ENCODE measurements around the gene APOC1. TPM values are rescaled to one million over a fixed set of nuclear protein-coding genes. Genes with fewer than 3 reads are reported as not detected.
A peak's percentile ranks its signal among the peaks of the same experiment; 100 is the strongest.

APOC1 gene
- total and polyA plus RNA-seq, 2 experiments from 2014 or later = 0.49 TPM; not detected in 1

DNA sequence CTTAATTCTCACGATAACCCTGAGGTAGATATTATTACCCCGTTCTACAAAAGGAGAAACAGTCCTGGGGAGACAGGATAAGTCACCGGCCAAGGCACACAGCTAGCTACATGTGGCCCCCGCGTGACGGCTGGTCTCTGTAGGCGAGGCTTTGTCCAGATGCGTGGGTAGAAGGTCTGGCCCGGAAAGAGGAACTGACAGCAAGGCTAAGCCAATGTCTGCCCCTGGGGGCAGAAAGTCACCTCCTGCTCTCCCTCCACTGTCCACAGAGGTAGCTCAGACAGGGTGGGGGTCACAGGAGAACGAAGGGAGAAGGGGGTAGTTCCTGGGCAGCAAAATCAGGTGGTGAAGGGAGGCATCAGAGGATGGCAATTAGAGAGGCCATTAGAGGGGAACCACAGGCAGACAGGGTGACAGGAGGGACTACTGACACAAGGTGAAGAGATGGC lies 29.4 kb downstream of the APOC1 start:
- H2AFZ ChIP-seq = no peak overlapping the region
- in situ Hi-C loops (cut with MboI) = no loop called here
- peak; percentile 69 for DNase-seq

DNA sequence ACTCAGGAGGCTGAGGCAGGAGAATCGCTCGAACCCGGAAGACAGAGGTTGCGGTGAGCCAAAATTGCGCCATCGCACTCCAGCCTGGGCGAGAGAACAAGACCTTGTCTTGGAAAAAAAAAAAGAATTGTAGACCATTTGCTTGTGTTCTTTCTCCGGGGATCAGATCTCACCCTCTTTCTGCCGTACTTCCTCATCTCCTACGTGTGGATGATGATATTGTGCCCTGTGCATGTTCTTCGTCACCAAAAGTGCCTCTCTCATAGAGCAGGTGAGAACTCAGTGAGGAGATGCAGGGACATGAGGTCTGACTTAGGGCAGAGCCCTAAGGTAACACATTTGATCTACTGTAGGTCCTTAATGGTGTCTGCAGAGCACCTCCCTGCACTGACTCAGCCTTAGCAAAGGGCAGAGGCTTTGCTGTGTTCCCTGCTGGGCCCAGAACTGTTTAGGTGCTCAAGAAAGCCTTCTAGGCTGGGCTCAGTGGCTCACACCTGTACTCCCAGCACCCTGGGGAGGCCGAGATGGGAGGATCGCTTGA lies 32.7 kb downstream of the APOC1 start:
- no peak overlapping the region for H2AFZ ChIP-seq
- no peak overlapping the region for H3K4me3 ChIP-seq
- no peak for DNase-seq
- no peaks in the 10 kb centered on the region; the same call in 1 of the 2 replicates for H3F3A ChIP-seq (ENCODE audit: insufficient read depth)
- H3K9me3 ChIP-seq (ENCODE audit: low read depth) = no peaks in the 10 kb centered on the region
- no peak overlapping the region for H3K27ac ChIP-seq
- no peaks in the 10 kb centered on the region for H3K9me2 ChIP-seq (ENCODE audit: insufficient read depth)
- no peaks in the 10 kb centered on the region for H4K20me1 ChIP-seq (ENCODE audit: insufficient read depth)
- H3K9ac ChIP-seq = no peak overlapping the region
- H3K4me2 ChIP-seq (ENCODE audit: unreplicated experiment) = no peak overlapping the region
- H3K79me2 ChIP-seq (ENCODE audit: insufficient read depth) = no peaks in the 10 kb centered on the region
- H3K4me1 ChIP-seq (ENCODE audit: insufficient read depth) = peaks cover 5% of the 10 kb centered on the region; the same call in 1 of the 2 replicates
- in situ Hi-C loops (cut with MboI) = no loop called here
- H3K36me3 ChIP-seq (ENCODE audit: low read depth) = no peaks in the 10 kb centered on the region
- WGBS, 2 experiments (ENCODE audit: low coverage in 1 of 2, low lambda C conversion rate in 2 of 2, missing lambda C conversion rate in 2 of 2) = 92 to 94% methylated on average over 13 of the region's 13 CpGs
- no peak for TF ChIP-seq EZH2phosphoT487 (IDR thresholded peaks at IDR 0.05; ENCODE audit: insufficient read depth, low read depth)
- no peak for TF ChIP-seq EZH2 (IDR thresholded peaks at IDR 0.05; ENCODE audit: insufficient read depth, poor library complexity, severe bottlenecking)
- no peaks in the 10 kb centered on the region for H3K27me3 ChIP-seq (replicated peaks; ENCODE audit: insufficient read depth)

More for the DNA sequence above, 29.4 kb downstream of the APOC1 start:
- Histone ChIP-seq H3K79me2 (ENCODE audit: insufficient read depth) (no peaks in the 10 kb centered on the region), H3K4me3 (no peak overlapping the region), H4K20me1 (ENCODE audit: insufficient read depth) (no peaks in the 10 kb centered on the region), H3K36me3 (ENCODE audit: low read depth) (no peaks in the 10 kb centered on the region), H3K4me1 (ENCODE audit: insufficient read depth) (peaks cover 5% of the 10 kb centered on the region; the same call in 1 of the 2 replicates), H3K27me3 (replicated peaks; ENCODE audit: insufficient read depth) (no peaks in the 10 kb centered on the region), H3K4me2 (ENCODE audit: unreplicated experiment) (no peak overlapping the region), H3K9me3 (ENCODE audit: low read depth) (no peaks in the 10 kb centered on the region), H3K9ac (no peak overlapping the region), H3F3A (ENCODE audit: insufficient read depth) (no peaks in the 10 kb centered on the region), H3K27ac (no peak overlapping the region), H3K9me2 (ENCODE audit: insufficient read depth) (no peaks in the 10 kb centered on the region)
- 44 to 53% methylated on average over 10 of the region's 10 CpGs for WGBS, 2 experiments (ENCODE audit: low coverage in 1 of 2, low lambda C conversion rate in 2 of 2, missing lambda C conversion rate in 2 of 2)
- TF ChIP-seq EZH2 (IDR thresholded peaks at IDR 0.05; ENCODE audit: insufficient read depth, poor library complexity, severe bottlenecking) = no peak
- TF ChIP-seq EZH2phosphoT487 (IDR thresholded peaks at IDR 0.05; ENCODE audit: insufficient read depth, low read depth) = no peak

DNA sequence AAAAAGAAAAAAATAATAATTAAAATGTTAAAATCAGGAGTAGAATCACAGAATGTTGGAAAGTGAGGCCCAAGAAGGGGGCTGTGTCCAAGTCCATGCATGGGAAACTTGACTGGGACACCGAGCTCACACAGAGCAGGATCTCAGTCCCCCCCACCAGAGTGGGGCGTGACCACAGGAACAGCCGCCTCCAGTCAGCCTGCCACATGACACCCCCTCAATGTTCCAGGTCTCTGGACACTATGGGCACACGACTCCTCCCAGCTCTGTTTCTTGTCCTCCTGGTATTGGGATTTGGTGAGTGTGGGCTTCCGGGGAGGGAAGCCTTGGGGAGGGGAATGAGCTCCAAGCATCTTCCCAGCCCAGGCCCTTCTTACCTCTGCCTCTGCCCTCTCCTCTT lies 33.8 kb downstream of the APOC1 start:
- Histone ChIP-seq H3K9me3 (ENCODE audit: low read depth) (no peaks in the 10 kb centered on the region), H3K9ac (no peak overlapping the region), H3K79me2 (ENCODE audit: insufficient read depth) (no peaks in the 10 kb centered on the region), H3K9me2 (ENCODE audit: insufficient read depth) (no peaks in the 10 kb centered on the region), H3K4me3 (no peak overlapping the region), H3K27me3 (replicated peaks; ENCODE audit: insufficient read depth) (no peaks in the 10 kb centered on the region), H4K20me1 (ENCODE audit: insufficient read depth) (no peaks in the 10 kb centered on the region), H3K4me1 (ENCODE audit: insufficient read depth) (peaks cover 5% of the 10 kb centered on the region; the same call in 1 of the 2 replicates), H3F3A (ENCODE audit: insufficient read depth) (no peaks in the 10 kb centered on the region; the same call in 1 of the 2 replicates), H2AFZ (no peak overlapping the region), H3K4me2 (ENCODE audit: unreplicated experiment) (no peak overlapping the region), H3K36me3 (ENCODE audit: low read depth) (no peaks in the 10 kb centered on the region), H3K27ac (no peak overlapping the region)
- in situ Hi-C loops (cut with MboI) = no loop called here
- TF ChIP-seq EZH2phosphoT487 (IDR thresholded peaks at IDR 0.05; ENCODE audit: insufficient read depth, low read depth) (no peak), EZH2 (IDR thresholded peaks at IDR 0.05; ENCODE audit: insufficient read depth, poor library complexity, severe bottlenecking) (no peak)
- WGBS, 2 experiments (ENCODE audit: low coverage in 1 of 2, low lambda C conversion rate in 2 of 2, missing lambda C conversion rate in 2 of 2) = 69 to 84% methylated on average over 5 of the region's 5 CpGs
- no peak for DNase-seq

DNA sequence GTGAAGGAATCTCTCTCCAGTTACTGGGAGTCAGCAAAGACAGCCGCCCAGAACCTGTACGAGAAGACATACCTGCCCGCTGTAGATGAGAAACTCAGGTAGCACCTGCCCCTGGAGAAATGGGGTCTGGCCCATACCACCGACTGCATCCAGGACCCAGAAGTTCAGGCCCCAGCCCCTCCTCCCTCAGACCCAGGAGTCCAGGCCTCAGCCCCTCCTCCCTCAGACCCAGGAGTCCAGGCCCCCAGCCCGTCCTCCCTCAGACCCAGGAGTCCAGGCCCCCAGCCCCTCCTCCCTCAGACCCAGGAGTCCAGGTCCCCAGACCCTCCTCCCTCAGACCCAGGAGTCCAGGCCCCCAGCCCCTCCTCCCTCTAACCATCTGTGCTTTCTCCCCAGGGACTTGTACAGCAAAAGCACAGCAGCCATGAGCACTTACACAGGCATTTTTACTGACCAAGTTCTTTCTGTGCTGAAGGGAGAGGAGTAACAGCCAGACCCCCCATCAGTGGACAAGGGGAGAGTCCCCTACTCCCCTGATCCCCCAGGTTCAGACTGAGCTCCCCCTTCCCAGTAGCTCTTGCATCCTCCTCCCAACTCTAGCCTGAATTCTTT lies 34.5 kb downstream of the APOC1 start:
- peak; percentile 29 for DNase-seq
- Histone ChIP-seq H3K9ac (no peak overlapping the region), H2AFZ (no peak overlapping the region), H4K20me1 (ENCODE audit: insufficient read depth) (no peaks in the 10 kb centered on the region), H3K4me3 (no peak overlapping the region), H3K36me3 (ENCODE audit: low read depth) (no peaks in the 10 kb centered on the region), H3K4me1 (ENCODE audit: insufficient read depth) (peaks cover 2% of the 10 kb centered on the region; the same call in 1 of the 2 replicates), H3K4me2 (ENCODE audit: unreplicated experiment) (no peak overlapping the region), H3K9me3 (ENCODE audit: low read depth) (no peaks in the 10 kb centered on the region), H3K27me3 (replicated peaks; ENCODE audit: insufficient read depth) (no peaks in the 10 kb centered on the region), H3K9me2 (ENCODE audit: insufficient read depth) (no peaks in the 10 kb centered on the region), H3K79me2 (ENCODE audit: insufficient read depth) (peaks cover 5% of the 10 kb centered on the region), H3K27ac (no peak overlapping the region), H3F3A (ENCODE audit: insufficient read depth) (no peaks in the 10 kb centered on the region; the same call in 1 of the 2 replicates)
- in situ Hi-C loops (cut with MboI) = no loop called here
- WGBS, 2 experiments (ENCODE audit: low coverage in 1 of 2, low lambda C conversion rate in 2 of 2, missing lambda C conversion rate in 2 of 2) = 75 to 84% methylated on average over 4 of the region's 5 CpGs
- no peak for TF ChIP-seq EZH2 (IDR thresholded peaks at IDR 0.05; ENCODE audit: insufficient read depth, poor library complexity, severe bottlenecking)
- no peak for TF ChIP-seq EZH2phosphoT487 (IDR thresholded peaks at IDR 0.05; ENCODE audit: insufficient read depth, low read depth)
